HG03108 (cell line): Measurements from ENCODE around the gene PYGB.

Experiments
- ATAC-seq: cut with Tn5 transposase; IDR thresholded peaks from one replicate; pipeline ENCODE4 v1.9.1; 2021; ENCODE audit warnings: moderate library complexity; ENCODE audit not compliant: unreplicated experiment

The PYGB gene

DNA sequence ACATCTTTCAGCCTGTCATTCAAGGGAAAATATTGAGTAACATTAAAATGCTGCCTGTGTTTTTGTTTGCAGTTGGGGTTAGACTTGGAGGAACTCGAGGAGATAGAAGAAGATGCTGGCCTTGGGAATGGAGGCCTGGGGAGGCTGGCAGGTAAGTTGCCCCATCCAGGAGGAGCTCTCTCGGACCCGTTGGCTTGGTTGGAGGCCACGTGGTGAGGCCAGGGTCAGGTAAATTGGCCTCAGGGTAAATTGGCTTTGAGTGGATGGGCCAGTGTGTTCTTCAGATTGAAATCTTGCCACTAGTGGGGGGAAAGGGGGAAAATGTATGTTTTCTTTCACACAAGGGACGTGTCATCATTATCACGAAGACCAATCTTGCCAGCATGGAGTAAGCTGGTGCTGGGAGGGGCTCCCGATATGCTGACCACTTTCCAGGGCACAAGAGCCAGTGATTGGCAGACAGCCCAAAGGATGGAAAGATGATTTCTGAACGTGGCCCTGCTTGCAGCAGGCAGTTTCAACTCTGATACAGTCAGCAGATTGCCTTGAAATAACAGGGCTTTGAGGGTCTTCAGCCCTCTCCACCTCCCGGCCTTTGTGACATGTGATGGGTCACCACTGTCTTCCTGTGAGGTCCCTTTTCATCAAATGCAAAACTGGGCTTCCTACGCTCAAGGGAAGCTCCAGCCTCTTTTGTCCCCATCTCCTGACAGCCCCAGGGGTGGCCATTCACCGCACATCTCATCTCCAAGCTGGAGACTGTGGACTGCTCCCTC is 21.4 kb downstream of the PYGB start:
- no peak for ATAC-seq

DNA sequence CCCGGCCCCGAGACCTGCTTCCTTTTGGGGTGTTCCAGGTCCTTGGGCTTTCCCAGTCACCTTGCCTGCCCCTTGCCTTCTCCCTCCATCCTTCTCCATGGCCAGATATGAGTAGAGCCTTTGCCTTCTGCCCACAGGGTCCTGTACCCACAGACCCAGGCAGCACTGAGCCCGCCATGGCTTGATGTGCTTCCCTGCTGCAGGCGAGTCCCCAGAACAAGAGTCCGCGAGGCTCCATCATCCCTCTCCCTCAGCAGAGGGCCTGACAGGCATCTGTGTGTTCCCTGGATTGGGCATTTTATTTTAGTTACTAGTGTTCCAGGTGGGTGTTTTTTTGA is 21.9 kb downstream of the PYGB start:
- no peak for ATAC-seq

DNA sequence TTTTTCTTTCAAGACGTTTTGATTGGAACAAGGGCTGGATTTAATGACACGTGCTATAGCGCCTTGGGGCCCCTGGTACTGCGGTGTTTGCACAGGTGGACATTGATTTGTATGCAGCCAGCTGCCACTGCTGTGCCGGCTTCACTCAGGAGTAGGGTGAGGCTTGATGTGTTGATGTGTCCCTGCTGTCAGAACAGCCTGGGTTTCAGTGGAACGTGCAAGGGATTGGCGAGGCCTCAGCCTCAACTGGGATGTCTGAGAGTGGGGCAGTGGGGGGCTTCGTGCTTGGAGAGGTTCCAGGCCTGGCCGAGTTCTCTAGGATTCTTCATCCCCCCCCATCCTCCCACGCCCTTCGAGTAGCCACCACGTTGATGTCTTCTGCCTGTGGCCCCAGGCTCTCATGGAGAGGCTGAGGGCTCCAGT is 23.0 kb downstream of the PYGB start:
- no peak for ATAC-seq

DNA sequence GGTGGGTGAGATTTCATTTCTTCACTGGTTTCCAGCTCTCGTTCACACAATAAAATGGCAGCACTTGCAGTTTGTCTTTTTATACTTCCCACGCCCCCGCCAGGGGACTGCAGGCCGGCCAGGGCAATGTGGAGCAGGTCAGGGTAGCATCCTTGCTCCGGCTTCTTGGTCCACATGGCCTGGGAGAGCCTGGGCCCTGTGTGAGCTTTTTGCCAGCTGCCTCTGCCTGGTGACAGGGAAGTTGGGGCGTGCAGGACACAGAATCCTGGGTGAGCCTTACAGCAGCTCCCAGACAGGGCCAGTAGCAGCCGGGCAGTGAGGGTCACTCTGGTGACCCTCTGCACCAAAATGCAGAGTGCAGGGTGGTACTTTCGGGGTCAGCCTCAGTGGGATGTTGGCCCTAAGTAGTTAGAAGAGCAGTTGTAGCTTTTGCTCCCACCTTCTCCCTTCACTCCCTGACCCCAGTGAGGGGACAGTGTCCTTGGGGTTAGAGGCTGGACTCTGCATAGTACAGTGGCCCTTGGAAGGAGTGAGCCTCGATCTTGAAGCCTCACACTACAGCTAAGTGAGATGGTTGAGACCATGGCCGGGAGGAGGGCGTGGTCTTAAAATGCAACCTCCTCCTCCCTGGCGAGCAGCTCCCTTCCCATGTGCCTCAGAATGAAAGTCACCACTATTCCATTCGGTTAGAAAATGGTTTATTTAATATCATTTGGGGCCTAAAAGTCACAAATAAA is 23.8 kb downstream of the PYGB start:
- no peak for ATAC-seq

DNA sequence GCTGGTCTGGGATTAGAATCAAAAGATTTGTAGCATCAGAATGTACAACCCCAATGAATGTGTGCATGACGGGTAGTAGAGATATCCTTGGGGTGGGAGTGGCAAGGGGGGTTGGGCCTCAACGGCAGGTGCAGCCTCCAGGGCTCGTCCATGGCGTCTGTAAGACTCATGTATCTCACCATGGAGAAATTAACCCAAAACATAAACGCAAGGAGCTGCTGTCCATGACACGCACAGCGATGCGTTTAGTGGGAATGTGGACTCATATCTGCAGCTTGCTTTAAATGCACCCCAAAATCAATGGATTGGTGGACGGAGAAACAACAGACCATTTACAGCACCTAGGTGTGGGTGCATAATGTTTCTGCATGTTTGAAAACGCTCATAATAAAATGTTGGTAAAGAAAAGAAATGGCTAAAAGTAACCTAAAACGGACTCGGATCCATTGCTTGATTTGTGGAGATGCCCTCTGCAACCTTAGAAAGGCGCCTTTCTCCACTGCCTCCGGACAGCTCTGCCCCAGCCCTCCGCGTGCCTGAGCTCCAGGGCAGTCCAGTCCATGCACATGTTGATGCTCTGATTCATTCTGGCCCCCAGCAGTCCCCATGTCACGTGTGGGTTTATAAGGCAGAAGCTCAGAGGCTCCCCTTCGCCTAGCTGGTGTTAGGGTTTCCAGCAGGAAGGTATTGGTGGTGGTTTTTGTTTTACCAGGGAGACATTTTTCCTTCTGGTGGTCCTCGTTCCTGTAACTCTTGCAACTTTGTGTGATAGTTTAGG is 24.5 kb downstream of the PYGB start:
- no peak for ATAC-seq

DNA sequence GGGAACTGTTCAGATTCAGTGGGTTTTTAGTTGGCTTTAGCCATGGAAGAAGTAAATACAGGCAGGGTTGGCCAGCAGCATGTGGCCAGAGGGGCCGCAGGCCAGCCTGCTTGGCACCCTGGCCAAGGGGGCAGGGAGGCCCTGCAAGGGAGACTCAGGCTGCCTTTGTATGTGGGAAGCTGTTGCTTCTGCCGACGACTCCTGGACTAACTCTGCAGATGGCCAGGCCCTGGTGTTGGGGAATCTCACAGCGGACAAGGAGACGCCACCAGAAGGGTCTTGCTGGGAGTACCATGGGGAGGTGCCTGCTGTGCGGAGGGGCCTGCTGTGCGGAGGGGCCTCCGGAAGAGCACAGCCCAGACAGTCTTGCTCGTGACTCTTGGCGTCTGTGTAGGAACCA is 25.2 kb downstream of the PYGB start:
- ATAC-seq = no peak

DNA sequence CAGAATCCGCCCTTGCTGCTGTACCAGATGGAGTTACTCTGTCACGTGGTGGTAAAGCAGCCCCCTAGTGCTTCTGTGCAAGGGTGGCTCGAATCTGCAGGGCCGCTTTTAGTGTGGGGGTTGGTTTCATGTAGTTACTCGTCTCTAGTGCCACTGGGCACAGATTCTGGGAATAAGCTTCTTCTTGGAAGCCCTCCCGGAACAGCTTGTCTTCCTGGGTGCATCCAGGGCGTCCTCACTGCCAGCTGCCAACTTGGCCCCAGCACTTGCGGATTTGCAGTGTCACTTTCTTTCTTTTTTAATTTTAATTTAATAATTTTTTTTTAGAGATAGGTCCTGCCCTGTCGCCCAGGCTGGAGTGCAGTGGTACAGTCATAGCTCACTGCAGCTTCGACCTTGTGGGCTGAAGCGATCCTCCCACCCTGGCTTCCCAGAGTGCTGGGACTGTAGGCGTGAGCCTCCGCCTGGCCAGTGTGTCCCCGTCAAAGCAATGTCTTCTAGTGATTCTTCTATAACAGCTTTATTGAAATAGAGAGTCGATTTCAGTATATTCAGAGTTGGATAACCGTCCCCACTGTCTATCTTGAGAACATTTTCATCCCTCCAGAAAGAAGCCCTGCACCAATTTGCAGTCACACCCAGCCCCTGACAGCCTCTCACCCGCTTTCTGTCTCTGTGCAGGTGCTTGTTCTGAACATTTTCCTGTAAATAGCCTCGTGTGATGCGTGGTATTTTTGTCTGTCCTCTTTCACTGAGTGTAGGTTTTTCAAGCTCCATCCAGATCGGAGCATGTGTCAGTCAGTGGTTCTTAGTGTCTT is 25.9 kb downstream of the PYGB start:
- ATAC-seq = no peak

DNA sequence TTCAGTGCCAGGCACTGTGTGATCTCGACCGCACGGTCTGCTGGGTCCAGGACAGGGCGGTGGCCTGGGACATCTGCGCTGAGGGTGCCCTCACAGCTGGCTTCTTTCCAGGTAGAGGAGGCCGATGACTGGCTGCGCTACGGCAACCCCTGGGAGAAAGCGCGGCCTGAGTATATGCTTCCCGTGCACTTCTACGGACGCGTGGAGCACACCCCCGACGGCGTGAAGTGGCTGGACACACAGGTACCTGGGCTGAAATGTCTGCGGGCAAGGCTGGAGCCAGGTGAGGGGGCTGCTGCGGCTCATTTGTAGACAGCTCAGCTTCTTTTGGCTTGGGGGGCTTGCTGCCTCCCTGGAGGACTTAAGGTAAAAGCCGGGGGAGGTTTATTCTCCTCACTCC is 26.6 kb downstream of the PYGB start:
- ATAC-seq = no peak

DNA sequence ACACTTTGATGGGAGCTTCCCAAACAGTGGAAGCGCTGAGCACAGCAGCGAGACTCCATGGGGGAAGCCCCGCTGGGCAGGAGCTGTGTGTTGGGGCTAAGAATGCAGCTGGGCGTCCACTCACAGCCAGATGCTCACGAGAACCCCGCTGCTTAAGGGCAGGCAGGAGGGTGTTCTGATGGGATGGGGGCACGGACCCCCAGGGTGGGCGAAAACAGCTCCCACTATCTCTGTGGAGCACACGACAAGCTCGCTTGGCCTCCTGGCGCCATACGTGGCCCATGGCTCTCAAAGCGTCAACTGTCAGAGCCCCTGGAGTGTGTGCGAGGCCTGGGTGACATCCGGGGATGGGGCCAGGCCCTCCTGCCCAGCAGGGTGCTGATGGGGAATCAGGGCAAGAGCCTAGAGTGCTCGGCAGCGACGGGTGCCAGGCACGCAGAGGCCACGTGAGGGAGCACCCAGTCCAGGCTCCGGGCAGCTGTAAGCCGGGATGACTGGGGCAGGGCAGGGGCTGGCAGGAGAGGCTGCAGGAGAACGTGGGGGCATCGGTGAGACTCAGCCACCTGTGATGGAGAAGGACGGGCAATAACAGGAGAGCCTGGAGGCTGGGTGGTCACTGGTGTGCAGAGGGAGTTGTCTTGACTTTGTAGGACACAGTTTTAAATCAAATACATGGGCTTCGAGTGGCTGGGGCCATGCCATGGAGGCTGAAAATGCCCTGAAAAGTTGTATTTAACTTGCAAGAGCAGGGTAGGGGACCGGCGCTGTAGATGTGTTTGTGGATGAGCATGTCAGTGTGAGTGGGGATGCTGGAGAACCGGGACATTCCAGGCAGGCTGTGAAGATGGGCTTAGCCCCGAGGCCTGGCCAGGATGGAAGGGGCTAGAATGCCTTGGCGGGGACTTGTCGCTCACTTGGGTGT is 27.3 kb downstream of the PYGB start:
- no peak for ATAC-seq

DNA sequence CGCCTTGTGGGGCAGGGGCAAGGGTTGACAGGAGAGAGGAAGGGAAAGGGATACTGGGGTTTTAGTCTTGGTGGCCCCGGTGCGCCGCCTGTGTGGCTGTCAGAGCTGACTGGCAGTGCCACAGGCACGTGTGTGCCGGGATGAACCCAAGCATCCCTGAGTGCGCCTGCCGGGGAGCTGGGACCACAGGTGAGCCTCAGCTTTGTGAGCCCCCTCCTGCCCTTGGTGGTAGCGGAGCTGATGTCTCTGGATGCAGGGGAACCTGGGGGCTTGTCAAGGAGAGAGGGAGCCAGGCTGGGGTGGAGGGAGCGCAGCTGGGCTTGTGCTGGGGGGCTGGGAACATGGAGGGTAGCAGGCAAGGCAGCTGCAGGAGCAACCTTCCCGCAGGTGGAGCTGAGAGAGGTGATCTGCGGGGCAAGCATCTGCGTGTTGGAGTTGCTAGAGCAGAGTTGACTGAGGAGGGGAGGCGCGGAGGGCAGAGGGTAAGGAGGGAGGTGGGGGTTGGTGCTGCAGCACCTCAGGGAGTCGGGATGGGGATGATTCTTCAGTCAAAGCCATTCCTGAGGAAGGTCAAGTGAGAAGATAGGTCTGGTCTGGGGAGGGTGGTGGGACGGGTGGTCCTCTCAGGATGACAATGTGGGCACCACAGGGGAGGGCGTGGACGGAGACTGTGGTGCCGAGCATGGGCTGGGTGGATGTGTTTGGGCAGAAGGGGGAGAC is 28.1 kb downstream of the PYGB start:
- ATAC-seq = no peak

DNA sequence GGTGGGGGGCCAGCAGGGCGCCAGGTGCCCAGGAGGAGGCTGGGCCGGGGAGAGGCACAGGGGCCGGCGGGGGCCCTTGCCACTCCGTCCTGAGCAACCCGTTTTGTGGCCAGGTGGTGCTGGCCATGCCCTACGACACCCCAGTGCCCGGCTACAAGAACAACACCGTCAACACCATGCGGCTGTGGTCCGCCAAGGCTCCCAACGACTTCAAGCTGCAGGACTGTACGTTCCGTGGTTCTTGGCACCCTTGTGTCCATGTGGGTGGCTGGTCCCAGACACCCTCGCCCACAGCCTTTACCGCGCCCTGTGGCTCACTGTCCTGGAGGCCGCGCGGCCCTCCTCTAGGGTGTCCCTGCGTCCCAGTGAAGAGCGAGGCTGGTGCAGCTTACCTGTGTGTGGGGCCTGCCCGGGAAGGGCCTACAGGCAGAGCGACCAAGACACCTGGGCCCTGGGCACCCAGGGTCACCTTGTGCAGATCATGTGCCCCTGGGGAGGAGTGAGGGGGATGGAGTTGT is 28.7 kb downstream of the PYGB start:
- no peak for ATAC-seq

DNA sequence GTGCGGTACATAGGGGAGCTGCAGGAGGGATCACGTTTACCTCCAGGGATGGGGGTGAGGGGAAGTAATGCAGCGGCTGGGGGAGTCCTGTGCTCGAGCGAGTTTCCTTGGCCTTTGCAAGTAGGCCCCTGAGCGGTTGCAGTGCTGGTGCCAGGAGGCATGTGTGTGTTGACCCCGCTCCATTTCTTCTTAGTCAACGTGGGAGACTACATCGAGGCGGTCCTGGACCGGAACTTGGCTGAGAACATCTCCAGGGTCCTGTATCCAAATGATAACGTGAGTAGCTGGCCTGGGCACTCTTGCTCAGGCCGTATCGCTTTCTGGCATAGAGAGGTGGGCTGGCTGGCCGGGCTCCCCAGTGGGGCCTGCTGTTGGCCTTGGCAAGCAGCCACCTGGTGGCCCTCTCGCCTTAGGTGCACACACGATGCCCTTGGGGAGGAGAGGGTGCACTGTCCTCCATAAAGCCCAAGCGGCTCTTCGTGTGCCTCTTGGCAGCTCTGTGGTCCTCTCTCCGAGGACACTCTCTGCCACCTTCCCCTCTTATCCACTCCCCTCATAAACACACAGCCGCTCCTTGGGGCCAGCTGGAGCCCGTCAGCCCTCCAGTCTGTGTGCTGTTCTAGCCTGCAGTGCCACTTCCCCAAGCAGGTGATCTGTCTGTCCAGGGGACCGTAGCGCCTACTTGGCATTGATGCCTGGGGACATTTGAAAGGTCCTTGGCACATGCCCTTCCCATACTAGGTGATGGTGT is 29.3 kb downstream of the PYGB start:
- ATAC-seq = no peak

DNA sequence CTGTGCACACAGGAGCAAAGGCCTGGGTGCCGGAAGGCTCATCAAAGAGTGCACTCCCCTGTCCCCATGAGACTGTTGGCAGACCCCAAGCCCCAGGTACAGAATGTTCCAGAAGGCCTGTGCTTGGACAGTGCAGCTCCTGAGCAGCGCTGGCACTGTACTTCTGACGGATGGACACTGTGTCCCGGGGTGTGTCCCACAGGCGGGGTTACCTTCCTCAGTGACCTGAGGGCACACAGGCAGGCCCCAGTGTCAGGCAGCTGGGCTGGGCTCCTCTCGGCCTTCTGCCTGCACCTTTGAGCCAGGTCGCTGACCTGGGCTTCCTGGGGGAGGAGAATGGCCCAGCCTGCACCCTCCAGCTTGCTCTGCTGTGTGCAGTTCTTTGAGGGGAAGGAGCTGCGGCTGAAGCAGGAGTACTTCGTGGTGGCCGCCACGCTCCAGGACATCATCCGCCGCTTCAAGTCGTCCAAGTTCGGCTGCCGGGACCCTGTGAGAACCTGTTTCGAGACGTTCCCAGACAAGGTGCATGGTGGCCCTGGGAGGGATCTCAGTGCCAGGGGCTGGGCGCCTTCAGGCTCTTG is 30.1 kb downstream of the PYGB start:
- ATAC-seq = no peak

DNA sequence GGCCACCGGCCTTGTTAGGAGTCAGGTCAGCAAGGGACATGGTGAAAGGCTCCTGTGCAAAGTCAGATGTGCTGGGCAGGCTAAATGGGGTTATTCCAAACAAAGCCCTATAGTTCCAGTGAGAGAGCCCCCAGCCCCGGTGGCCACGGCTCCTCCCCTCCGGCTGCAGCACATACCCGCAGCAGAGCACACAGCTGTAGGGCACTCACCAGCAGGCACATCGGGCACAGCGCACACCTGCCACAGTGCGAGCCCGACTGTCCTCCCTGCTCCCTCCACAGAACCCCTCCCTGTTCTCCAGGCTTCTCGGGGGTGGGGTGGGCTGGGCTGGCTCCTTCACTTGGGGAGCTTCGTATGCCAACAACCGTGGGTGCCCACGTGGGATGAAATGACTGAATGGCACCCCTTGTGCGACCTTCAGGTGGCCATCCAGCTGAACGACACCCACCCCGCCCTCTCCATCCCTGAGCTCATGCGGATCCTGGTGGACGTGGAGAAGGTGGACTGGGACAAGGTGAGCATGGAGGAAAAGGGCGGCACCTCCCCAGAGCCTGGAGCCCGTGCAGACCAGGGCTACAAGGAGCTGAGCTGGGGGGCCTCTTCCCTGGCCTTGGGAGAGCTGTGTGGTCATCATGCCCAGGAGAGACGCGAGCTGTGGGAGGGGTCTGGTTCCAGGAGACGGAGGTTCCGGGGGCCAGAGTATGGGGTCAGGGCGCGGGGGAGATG is 30.9 kb downstream of the PYGB start:
- no peak for ATAC-seq

DNA sequence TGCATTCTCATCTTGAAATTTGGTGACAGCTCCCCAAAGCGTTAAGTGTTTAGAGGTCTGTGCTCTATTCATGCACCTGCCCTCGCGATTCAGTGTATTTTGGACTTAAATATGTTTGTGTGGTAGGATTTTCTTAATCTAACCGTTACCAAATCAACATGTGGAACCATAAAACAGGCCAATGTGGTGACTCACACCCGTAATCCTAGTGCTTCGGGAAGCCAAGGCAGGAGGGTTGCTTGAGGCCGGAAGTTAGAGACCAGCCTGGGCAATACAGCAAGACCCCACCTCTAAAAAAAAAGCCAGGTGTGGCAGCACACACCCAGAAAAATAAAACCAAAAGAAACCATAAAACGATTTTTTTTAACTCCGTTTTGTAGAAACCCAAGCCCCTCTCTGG is 31.5 kb downstream of the PYGB start:
- no peak for ATAC-seq

DNA sequence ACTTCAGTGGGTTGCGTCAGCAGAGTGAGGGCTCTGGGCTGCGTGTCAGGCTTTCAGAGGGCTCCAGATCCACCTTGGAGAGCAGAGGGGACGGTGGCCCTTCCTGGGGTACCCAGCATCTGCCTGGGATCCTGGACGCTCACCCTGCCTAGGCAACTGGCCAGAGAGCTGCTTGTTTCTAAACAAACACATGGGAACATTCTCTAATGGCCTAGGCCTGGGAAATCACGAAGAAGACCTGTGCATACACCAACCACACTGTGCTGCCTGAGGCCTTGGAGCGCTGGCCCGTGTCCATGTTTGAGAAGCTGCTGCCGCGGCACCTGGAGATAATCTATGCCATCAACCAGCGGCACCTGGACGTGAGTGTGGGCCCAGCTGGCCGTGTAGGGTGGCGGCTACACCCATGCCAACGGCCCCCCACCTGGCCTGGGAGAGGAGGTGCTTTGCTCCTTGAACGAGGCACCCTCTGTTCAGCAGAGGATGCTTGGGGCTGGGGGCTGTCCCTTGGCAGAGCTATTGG is 32.2 kb downstream of the PYGB start:
- ATAC-seq = no peak
